Myocyte (in vitro differentiated cells): Measurements from ENCODE around the gene PEPD. TPM values are rescaled to one million over a fixed set of nuclear protein-coding genes. Genes with fewer than 3 reads are reported as not detected.

ENCODE experiments used
- DNase-seq: peaks from one replicate; pipeline ENCODE4 v3.0.0-alpha.2; 2012; ENCODE audit warnings: low read depth
- total RNA-seq: library from RNA; depleted of rRNA; stranded (reverse); fragments of >200 nt; gene quantifications from 2 replicates; pipeline ENCODE4 v1.2.3, GENCODE V29; 2014

The PEPD gene
- total RNA-seq, 1 donor from 2014 or later, result 68.2 TPM

GRCh38 chr19:33460221-33460908, 61.2 kb downstream of the PEPD start:
- no peak for DNase-seq

GRCh38 chr19:33459222-33460090, 62.1 kb downstream of the PEPD start:
- DNase-seq, result no peak

GRCh38 chr19:33458807-33459206, 62.8 kb downstream of the PEPD start:
- no peak for DNase-seq

GRCh38 chr19:33458171-33458633, 63.4 kb downstream of the PEPD start:
- DNase-seq, result no peak

GRCh38 chr19:33456845-33457220, 64.8 kb downstream of the PEPD start:
- no peak for DNase-seq

- no peak for DNase-seq
Observed at GRCh38 chr19:33456076-33456844, 65.3 kb downstream of the PEPD start.

- DNase-seq, result no peak
Observed at GRCh38 chr19:33453265-33453664, 68.3 kb downstream of the PEPD start.

GRCh38 chr19:33450689-33451088, 70.9 kb downstream of the PEPD start:
- DNase-seq, result no peak

- DNase-seq, result no peak
Observed at GRCh38 chr19:33449799-33450198, 71.8 kb downstream of the PEPD start.

- no peak for DNase-seq
Observed at GRCh38 chr19:33448159-33448516, 73.5 kb downstream of the PEPD start.

- peak; percentile 90 for DNase-seq
Observed at GRCh38 chr19:33447336-33448158, 74.0 kb downstream of the PEPD start.

GRCh38 chr19:33446330-33447293, 75.0 kb downstream of the PEPD start:
- DNase-seq, result no peak

GRCh38 chr19:33445442-33446329, 75.9 kb downstream of the PEPD start:
- DNase-seq, result no peak

- DNase-seq, result no peak
Observed at GRCh38 chr19:33444562-33445441, 76.8 kb downstream of the PEPD start.

GRCh38 chr19:33443638-33444561, 77.7 kb downstream of the PEPD start:
- no peak for DNase-seq

GRCh38 chr19:33442706-33443105, 78.9 kb downstream of the PEPD start:
- DNase-seq, result no peak

GRCh38 chr19:33441828-33442227, 79.8 kb downstream of the PEPD start:
- DNase-seq, result no peak
